AG09319 (cell line): Measurements from ENCODE around the gene AP3D1.

Source experiments
- DNase-seq: peaks from one replicate; pipeline ENCODE4 v3.0.0-alpha.2; 2010; ENCODE audit warnings: low read depth; ENCODE audit errors: extremely low read depth
- TF ChIP-seq, protein P1 (sequence below): IDR thresholded peaks from 2 replicates; pipeline ENCODE4 v1.5.1; 2011; ENCODE audit warnings: low read depth, mild to moderate bottlenecking, inconsistent platforms, low read length, moderate library complexity

Gene AP3D1

DNA sequence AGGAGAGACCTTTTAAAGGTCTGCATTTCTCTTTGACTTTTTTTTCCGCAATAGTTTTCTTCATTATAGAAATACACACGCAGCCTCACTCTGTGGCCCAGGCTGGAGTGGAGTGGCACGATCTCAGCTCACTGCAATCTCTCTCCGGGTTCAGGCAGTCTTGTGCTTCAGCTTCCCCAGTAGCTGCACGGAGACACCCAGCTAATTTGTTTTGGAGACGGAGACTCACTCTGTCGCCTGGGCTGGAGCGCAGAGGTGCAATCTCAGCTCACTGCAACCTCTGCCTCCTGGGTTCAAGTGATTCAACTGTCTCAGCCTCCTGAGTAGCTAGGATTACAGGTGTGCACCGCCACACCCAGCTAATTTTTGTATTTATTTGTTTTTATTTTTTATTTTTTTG lies 88.6 kb downstream of the AP3D1 start:
- TF ChIP-seq, protein P1, sequence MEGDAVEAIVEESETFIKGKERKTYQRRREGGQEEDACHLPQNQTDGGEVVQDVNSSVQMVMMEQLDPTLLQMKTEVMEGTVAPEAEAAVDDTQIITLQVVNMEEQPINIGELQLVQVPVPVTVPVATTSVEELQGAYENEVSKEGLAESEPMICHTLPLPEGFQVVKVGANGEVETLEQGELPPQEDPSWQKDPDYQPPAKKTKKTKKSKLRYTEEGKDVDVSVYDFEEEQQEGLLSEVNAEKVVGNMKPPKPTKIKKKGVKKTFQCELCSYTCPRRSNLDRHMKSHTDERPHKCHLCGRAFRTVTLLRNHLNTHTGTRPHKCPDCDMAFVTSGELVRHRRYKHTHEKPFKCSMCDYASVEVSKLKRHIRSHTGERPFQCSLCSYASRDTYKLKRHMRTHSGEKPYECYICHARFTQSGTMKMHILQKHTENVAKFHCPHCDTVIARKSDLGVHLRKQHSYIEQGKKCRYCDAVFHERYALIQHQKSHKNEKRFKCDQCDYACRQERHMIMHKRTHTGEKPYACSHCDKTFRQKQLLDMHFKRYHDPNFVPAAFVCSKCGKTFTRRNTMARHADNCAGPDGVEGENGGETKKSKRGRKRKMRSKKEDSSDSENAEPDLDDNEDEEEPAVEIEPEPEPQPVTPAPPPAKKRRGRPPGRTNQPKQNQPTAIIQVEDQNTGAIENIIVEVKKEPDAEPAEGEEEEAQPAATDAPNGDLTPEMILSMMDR: no peak
- no peak for DNase-seq

DNA sequence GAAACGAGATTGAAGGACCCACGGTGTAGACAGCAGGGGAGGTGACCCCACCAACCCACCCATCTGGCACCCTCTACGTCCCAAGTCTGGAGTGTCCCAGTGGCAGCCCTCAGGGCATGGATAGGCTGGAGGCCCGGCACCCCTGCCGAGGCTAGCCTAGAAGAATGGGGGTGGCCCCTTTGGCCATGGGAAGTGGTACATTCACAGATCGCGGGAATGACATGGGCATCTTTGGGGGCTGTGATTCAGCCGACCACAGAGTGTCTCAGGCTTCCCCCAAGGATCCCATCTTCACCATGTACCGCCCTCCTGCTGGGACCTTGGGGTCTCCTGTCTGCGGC lies 89.0 kb downstream of the AP3D1 start:
- TF ChIP-seq, protein P1: no peak

DNA sequence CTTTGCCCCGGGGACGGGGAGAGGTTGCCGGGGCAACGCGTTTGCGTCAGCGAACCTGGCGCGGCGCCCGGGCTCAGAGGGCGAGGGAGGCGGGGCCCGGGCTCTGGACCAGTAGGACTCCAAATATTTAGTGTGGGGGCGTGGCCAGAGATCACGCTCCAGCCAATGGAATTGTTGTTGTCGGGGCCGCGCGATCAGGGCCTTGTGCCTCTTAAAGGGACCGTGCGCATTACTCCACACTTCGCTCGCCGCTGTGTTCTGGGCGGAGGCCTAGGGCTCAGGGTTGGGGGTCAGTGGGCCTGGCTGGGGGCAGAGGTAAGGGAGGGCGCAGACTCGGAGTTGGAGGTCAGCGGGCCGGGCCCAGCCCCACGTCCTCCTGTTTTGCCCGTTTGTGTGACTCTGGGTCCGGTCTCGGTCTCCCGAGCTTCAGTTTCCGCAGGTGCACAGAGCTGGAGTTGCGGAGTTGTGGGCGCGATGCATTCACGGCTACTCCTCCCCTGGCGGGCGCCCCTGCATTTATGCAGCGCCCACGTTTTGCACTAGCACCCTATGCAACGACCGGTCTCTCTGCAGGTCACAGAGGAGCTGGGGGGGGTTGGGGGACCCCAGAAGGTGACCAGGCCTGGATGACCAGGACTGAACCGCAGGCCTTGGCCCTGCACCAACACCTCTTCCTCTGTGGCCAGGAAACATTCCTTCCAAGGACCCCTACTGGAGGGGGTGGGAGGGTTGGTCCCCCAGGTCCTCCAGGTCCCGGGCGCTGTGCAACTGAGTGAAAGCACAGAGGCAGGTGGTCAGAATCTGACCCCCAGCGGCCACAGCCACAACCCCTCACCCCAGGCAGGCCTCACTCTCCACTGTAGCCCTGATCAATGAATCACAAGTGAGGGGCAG lies 89.6 kb downstream of the AP3D1 start:
- peak; percentile 96 for DNase-seq
- TF ChIP-seq, protein P1: no peak

More for the DNA sequence above, 89.0 kb downstream of the AP3D1 start:
- no peak for DNase-seq

DNA sequence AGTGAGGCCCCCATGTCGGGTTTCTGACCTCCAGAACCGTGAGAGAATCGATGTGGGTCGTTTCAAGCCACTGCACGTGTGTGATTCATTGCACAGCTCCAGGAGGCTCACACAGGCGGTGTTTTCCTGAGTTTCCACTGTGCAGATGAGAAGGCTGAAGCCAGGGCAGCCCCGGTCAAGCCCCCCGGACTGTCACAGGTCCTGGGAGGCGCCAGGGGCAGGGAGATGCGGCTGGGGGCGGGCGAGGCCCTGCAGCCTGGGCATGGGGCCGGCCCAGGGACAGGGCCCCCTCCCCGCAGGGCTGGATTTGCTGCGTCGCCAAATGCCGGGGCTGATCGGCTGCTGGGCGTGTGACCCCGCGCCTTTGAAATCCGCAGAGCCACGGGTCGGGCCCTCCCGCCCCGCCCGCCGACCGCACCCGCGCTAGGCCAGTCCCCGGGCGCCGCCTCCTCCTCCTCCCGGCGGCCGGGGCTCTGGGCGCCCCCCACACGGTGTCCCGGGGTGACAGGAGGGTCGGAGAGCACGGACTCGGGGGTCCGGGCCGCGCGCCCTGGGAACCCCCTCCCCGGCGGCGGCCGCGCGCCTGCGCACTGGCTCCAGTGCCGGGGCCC lies 90.4 kb downstream of the AP3D1 start:
- DNase-seq: peak; percentile 44
- TF ChIP-seq, protein P1: no peak

DNA sequence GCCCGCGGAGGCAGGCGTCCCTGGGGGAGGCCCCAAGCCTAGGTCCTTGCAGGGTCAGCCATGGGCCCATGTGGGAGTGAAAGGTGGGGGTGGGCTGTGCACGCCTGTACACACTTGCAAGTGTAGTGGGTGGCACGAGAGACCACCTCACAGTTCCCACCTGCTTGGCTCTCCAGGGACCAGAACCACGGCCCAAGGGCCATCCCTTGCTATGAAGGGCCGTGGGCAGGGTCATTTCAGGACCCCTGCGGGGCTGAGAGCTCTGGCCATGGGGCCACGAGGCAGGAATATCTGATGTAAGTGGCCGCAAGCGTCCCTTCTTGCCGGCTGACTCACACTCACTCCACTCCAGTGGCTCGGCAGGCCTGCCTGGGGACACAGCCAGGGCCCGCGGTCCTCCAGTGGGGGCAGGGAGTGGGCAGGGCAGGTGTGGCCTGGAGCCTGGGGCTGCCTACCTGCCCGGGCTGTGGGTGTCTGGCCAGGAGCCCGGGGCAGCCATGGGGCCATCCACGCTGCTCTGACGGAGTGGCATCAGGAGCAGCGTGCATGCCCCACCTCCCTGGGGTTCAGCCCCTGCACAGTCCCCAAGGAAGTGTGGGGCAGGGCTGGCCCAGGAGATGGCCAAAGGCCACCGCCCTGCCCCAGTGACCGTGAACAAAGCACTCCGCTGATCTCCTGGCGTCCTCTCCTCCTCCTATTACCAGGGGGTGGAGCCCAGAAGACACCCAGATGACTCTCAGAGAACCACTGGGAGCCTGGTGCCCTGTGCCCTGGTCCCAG lies 91.8 kb downstream of the AP3D1 start:
- peak; percentile 77 for DNase-seq
- TF ChIP-seq, protein P1: no peak

- DNase-seq: no peak
- TF ChIP-seq, protein P1: no peak
These were observed 92.6 kb downstream of the AP3D1 start for GRCh38 chr19:2058570-2059421.
